ENCODE measurements around the gene TRIP13. TPM values are rescaled to one million over a fixed set of nuclear protein-coding genes. Genes with fewer than 3 reads are reported as not detected.
"Not testable (repeated sequence)": the region's sequence is repeated elsewhere in the genome, so short reads cannot be mapped to it uniquely, and the experiment has no call there.

TRIP13 gene
- total RNA-seq, 2 experiments from 2014 or later: 33.0 to 38.8 TPM

GRCh38 chr5:931570-932145 lies 39.0 kb downstream of the TRIP13 start:
- H3K27ac Mint-ChIP-seq: no peak overlapping the region
- H3K36me3 Mint-ChIP-seq: no peaks in the 10 kb centered on the region
- DNase-seq (peak; percentile 25), ATAC-seq (no peak)
- H3K4me1 Mint-ChIP-seq: peaks cover 21% of the 10 kb centered on the region
- CTCF ChIA-PET: interaction anchor here (0.8 to 2.0 kb wide), 3 partner anchors 8 to 209 kb away, joined by 3 to 7 read pairs (median 5); no protein-coding TSS in a partner anchor
- peaks cover 8% of the 10 kb centered on the region for H3K27me3 Mint-ChIP-seq
- H3K9me3 Mint-ChIP-seq (ENCODE audit: low read depth): no peaks in the 10 kb centered on the region
- no peak overlapping the region for H3K4me3 Mint-ChIP-seq

GRCh38 chr5:932151-932627 lies 39.5 kb downstream of the TRIP13 start:
- Mint-ChIP-seq H3K27me3 (peaks cover 8% of the 10 kb centered on the region), H3K27ac (no peak overlapping the region), H3K4me3 (no peak overlapping the region), H3K9me3 (ENCODE audit: low read depth) (no peaks in the 10 kb centered on the region), H3K36me3 (no peaks in the 10 kb centered on the region), H3K4me1 (peaks cover 21% of the 10 kb centered on the region)
- DNase-seq (peak; percentile 15), ATAC-seq (no peak)
- CTCF ChIA-PET: interaction anchor here (0.8 to 2.0 kb wide), 4 partner anchors 9 to 209 kb away, joined by 3 to 7 read pairs (median 4); no protein-coding TSS in a partner anchor

GRCh38 chr5:932628-933250 lies 40.1 kb downstream of the TRIP13 start:
- Mint-ChIP-seq H3K4me3 (no peak overlapping the region), H3K27ac (no peak overlapping the region), H3K9me3 (ENCODE audit: low read depth) (no peaks in the 10 kb centered on the region), H3K36me3 (no peaks in the 10 kb centered on the region), H3K4me1 (peaks cover 19% of the 10 kb centered on the region), H3K27me3 (peaks cover 3% of the 10 kb centered on the region)
- ATAC-seq (no peak), DNase-seq (peak; percentile 38)
- CTCF ChIA-PET: interaction anchor here (0.9 to 2.4 kb wide), 3 partner anchors 9 to 208 kb away, joined by 3 to 14 read pairs (median 7); no protein-coding TSS in a partner anchor

DNA sequence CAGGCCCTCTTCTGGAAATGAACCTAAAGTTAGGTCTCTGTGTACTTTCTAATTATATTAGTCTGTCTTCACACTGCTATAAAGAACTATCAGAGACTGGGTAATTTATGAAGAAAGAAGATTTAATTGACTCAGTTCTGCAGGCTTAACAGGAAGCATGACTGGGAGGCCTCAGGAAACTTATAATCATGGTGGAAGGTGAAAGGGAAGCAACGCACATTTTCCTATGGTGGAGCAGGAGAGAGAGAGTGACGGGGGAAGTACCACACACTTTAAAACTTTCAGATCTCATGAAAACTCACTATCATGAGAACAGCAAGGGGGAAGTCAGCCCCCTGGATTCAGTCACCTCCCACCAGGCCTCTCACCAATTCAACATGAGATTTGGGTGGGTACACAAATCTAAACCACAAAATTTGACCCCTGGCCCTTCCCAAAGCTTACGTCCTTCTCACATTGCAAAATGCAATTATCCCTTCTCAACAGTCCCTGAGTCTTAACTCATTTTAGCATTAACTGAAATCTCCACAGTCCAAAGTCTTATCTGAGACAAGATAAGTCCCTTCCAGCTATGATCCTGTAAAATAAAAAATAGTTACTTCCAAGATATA lies 40.7 kb downstream of the TRIP13 start:
- DNase-seq (peak; percentile 21), ATAC-seq (no peak)
- CTCF ChIA-PET: interaction anchor here (1.5 to 2.4 kb wide), 4 partner anchors 24 to 240 kb away, joined by 3 to 14 read pairs (median 8); no protein-coding TSS in a partner anchor

GRCh38 chr5:933951-934350 lies 41.3 kb downstream of the TRIP13 start:
- CTCF ChIA-PET: interaction anchor here (0.8 to 2.4 kb wide), 6 partner anchors 10 to 240 kb away, joined by 3 to 14 read pairs (median 7); partner anchors contain the start of gene NKD2
- H3K9me3 Mint-ChIP-seq (ENCODE audit: low read depth); H3K4me3 Mint-ChIP-seq; H3K27me3 Mint-ChIP-seq; H3K36me3 Mint-ChIP-seq; ATAC-seq; H3K27ac Mint-ChIP-seq: not testable (repeated sequence)
- peaks cover 19% of the 10 kb centered on the region for H3K4me1 Mint-ChIP-seq
- DNase-seq: peak; percentile 28

More for the DNA sequence above, 40.7 kb downstream of the TRIP13 start:
- Mint-ChIP-seq H3K4me1 (peaks cover 19% of the 10 kb centered on the region), H3K36me3 (no peaks in the 10 kb centered on the region), H3K4me3 (no peak overlapping the region), H3K9me3 (ENCODE audit: low read depth) (no peaks in the 10 kb centered on the region), H3K27ac (no peak overlapping the region), H3K27me3 (peaks cover 2% of the 10 kb centered on the region)

DNA sequence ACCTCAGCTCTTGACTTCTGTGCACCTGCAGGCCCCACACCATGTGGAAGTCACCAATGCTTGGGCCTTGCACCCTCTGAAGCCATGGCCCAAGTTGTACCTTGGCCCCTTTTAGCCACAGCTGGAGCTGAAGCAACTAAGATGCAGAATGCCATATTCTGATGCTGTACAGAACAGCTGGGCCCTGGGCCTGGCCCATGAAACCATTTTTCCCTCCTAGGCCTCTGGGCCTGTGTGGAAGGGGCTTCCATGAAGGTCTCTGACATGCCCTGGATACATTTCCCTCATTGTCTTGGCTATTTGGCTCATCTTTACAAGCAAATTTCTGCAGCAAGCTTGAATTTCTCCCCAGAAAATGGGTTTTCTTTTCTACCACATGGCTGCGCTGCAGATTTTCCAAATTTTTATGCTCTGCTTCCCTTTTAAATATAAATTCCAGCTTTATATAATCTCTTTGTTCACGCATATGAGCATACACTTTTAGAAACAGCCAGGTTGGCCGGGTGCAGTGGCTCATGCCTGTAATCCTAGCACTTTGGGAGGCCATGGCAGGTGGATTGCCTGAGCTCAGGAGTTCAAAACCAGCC lies 41.8 kb downstream of the TRIP13 start:
- peak; percentile 30 for DNase-seq
- H3K9me3 Mint-ChIP-seq (ENCODE audit: low read depth); H3K4me3 Mint-ChIP-seq; H3K27ac Mint-ChIP-seq; ATAC-seq; H3K27me3 Mint-ChIP-seq; H3K36me3 Mint-ChIP-seq: not testable (repeated sequence)
- H3K4me1 Mint-ChIP-seq: peaks cover 19% of the 10 kb centered on the region
- CTCF ChIA-PET: interaction anchor here (0.8 to 2.4 kb wide), 6 partner anchors 11 to 239 kb away, joined by 3 to 14 read pairs (median 7); partner anchors contain the start of gene NKD2

GRCh38 chr5:935510-936084 lies 42.9 kb downstream of the TRIP13 start:
- Mint-ChIP-seq H3K27ac (no peak overlapping the region), H3K9me3 (ENCODE audit: low read depth) (no peaks in the 10 kb centered on the region), H3K4me1 (peaks cover 19% of the 10 kb centered on the region), H3K27me3 (peaks cover 9% of the 10 kb centered on the region), H3K36me3 (no peaks in the 10 kb centered on the region), H3K4me3 (no peak overlapping the region)
- CTCF ChIA-PET: interaction anchor here (2.3 to 2.4 kb wide), 2 partner anchors 205 to 238 kb away, joined by 8 to 14 read pairs; no protein-coding TSS in a partner anchor
- ATAC-seq (no peak), DNase-seq (peak; percentile 38)

DNA sequence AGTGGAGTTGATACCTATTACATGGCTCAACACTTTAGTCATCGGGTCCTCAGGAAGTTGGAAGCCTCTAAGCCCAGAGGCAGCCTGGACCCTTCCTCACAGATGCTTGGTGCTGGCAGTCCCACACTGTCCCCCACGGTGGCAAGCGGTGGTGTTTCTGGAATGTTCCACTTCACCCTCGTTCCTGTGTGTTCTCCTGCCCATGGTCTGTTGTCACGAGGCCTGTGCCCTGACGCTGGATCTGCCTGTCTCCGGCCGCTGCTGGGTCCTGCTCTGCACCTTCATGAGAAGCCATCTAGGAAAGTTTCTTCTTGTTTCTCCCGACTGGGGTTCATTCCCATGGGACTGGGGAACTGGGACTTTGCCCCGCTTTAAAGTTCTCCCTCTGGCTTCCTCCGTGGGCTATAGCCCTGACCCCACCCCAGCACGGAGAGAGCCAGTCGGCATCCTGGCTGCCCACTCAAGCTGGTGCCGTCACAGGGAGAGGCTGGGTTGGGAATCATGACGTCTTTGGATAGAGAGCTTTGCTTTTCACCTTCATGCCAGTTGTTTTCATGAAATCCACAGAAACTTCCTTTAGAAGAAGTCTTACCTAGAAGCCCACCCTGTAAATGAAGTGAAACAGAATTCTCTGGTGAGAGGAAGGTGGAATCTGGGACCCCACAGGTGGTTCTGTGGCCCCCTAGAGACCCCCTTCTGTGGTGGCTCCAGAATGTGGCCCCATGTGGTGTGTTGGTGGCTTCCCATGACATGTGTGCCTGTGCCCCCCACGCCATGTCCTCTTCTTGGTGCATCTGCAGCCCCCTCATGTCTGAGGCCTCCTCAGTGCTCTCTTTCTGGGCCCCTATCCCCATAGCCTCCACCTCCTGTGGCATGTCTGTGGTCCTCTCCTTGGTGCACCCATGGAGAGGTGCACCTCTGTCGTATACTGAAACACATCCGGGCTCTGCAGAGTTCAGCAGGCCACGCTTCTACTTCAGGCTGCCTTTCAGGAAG lies 43.8 kb downstream of the TRIP13 start:
- no peak for ATAC-seq
- H3K27ac Mint-ChIP-seq: no peak overlapping the region
- no peak overlapping the region for H3K4me3 Mint-ChIP-seq
- peaks cover 19% of the 10 kb centered on the region for H3K4me1 Mint-ChIP-seq
- CTCF ChIA-PET: no interaction called here
- H3K36me3 Mint-ChIP-seq: no peaks in the 10 kb centered on the region
- DNase-seq: peak; percentile 1
- H3K9me3 Mint-ChIP-seq (ENCODE audit: low read depth): no peaks in the 10 kb centered on the region
- H3K27me3 Mint-ChIP-seq: peaks cover 17% of the 10 kb centered on the region

DNA sequence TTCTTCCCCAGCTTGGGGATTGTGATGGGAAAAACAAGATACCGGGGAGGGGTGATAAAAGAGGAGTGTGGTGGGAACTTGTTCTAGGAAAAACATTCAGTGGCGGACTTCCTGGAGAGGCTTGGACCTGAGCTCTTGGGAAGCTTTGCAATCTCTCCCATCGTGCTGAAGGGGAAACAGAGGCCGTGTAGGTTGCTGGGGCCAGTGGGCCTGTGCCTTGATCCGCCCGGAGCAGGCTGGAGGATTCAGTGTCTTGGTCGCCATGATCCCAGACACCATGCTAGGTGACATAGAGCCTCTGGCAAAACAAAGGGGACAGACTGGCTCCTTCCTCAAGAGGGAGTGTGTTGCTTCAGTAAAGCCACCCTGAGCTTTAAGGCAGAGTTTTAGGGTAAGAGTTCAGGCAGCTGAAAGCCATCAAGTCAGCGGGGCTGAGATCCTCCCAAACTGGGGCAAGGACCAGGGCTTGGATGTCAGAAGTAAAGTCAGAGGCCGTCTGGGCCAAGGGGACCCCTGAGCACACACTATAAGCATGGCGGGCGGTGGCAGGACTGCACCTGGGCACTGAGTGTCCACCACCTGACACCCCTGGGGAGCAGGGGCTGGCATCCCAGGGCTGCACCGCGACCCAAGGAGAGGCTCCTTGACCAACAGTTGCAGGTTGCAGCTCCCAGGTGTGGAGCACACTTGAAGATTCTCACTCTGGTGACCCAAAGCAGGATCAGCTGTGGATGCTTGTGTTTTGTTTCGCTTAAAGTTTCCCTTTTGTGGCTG lies 44.7 kb downstream of the TRIP13 start:
- peaks cover 24% of the 10 kb centered on the region for H3K27me3 Mint-ChIP-seq
- DNase-seq: peak; percentile 26
- no peak overlapping the region for H3K4me3 Mint-ChIP-seq
- no peaks in the 10 kb centered on the region for H3K36me3 Mint-ChIP-seq
- CTCF ChIA-PET: no interaction called here
- no peaks in the 10 kb centered on the region for H3K9me3 Mint-ChIP-seq (ENCODE audit: low read depth)
- H3K27ac Mint-ChIP-seq: no peak overlapping the region
- no peak for ATAC-seq
- peaks cover 16% of the 10 kb centered on the region for H3K4me1 Mint-ChIP-seq

GRCh38 chr5:939368-939767 lies 46.7 kb downstream of the TRIP13 start:
- H3K27me3 Mint-ChIP-seq: peaks cover 41% of the 10 kb centered on the region
- H3K27ac Mint-ChIP-seq: no peak overlapping the region
- no peak overlapping the region for H3K4me3 Mint-ChIP-seq
- H3K4me1 Mint-ChIP-seq: peaks cover 10% of the 10 kb centered on the region
- ATAC-seq (no peak), DNase-seq (peak; percentile 35)
- no peaks in the 10 kb centered on the region for H3K9me3 Mint-ChIP-seq (ENCODE audit: low read depth)
- no peaks in the 10 kb centered on the region for H3K36me3 Mint-ChIP-seq
- CTCF ChIA-PET: no interaction called here

- CTCF ChIA-PET; ATAC-seq; H3K9me3 Mint-ChIP-seq (ENCODE audit: low read depth): not testable (repeated sequence)
These were observed 48.1 kb downstream of the TRIP13 start for GRCh38 chr5:940741-941140.

More at GRCh38 chr5:940741-941140, 48.1 kb downstream of the TRIP13 start:
- DNase-seq, H3K4me1 Mint-ChIP-seq, H3K27ac Mint-ChIP-seq, H3K36me3 Mint-ChIP-seq, H3K4me3 Mint-ChIP-seq: not testable (repeated sequence)
- peaks cover 53% of the 10 kb centered on the region for H3K27me3 Mint-ChIP-seq

All from activated CD8-positive, alpha-beta memory T cell treated with anti-CD3 and anti-CD28 coated beads, Interleukin-2, amount 10 ng/mL, durations not matched to agents 7 days and 5 days (primary cell).